GM18951 (cell line): ENCODE data around the gene FOXQ1.

Source experiments
- POLR2A ChIP-seq: IDR thresholded peaks from 4 replicates; pipeline ENCODE4 v1.6.1; 2011; ENCODE audit warnings: mild to moderate bottlenecking; ENCODE audit not compliant: insufficient read length, insufficient read depth; ENCODE audit errors: extremely low read depth
- in situ Hi-C: fragments of 300-500 bp; cut with MboI; formaldehyde crosslinking; loops from one replicate; pipeline ENCODE4 v1.12.0; 2022; ENCODE audit warnings: low sequenced_read_pairs, mixed read lengths, inconsistent platforms; ENCODE audit not compliant: unreplicated experiment

The FOXQ1 gene

GRCh38 chr6:1279065-1279464 lies 32.8 kb upstream of the FOXQ1 start:
- TF ChIP-seq POLR2A, result no peak
- in situ Hi-C loops, result no loop called here

- in situ Hi-C loops, result no loop called here
- no peak for TF ChIP-seq POLR2A
Observed at GRCh38 chr6:1280666-1281300, 31.1 kb upstream of the FOXQ1 start.

- in situ Hi-C loops, result no loop called here
- TF ChIP-seq POLR2A, result no peak
Observed at GRCh38 chr6:1281746-1282145, 30.2 kb upstream of the FOXQ1 start.

- TF ChIP-seq POLR2A, result no peak
- in situ Hi-C loops, result no loop called here
Observed at GRCh38 chr6:1283501-1283900, 28.4 kb upstream of the FOXQ1 start.

GRCh38 chr6:1285556-1285955 lies 26.3 kb upstream of the FOXQ1 start:
- in situ Hi-C loops, result no loop called here

GRCh38 chr6:1285956-1286355 lies 25.9 kb upstream of the FOXQ1 start:
- TF ChIP-seq POLR2A, result no peak
- in situ Hi-C loops, result no loop called here

More at GRCh38 chr6:1285556-1285955, 26.3 kb upstream of the FOXQ1 start:
- no peak for TF ChIP-seq POLR2A

GRCh38 chr6:1287103-1287591 lies 24.8 kb upstream of the FOXQ1 start:
- in situ Hi-C loops, result no loop called here
- no peak for TF ChIP-seq POLR2A

- no peak for TF ChIP-seq POLR2A
- in situ Hi-C loops, result no loop called here
Observed at GRCh38 chr6:1290086-1290485, 21.8 kb upstream of the FOXQ1 start.

- no peak for TF ChIP-seq POLR2A
Observed at GRCh38 chr6:1290805-1291204, 21.1 kb upstream of the FOXQ1 start.

GRCh38 chr6:1291381-1291780 lies 20.5 kb upstream of the FOXQ1 start:
- in situ Hi-C loops, result no loop called here
- TF ChIP-seq POLR2A, result no peak

More at GRCh38 chr6:1290805-1291204, 21.1 kb upstream of the FOXQ1 start:
- in situ Hi-C loops, result no loop called here

GRCh38 chr6:1295420-1295819 lies 16.5 kb upstream of the FOXQ1 start:
- in situ Hi-C loops, result no loop called here
- TF ChIP-seq POLR2A, result no peak

- in situ Hi-C loops, result no loop called here
- no peak for TF ChIP-seq POLR2A
Observed at GRCh38 chr6:1296079-1296478, 15.8 kb upstream of the FOXQ1 start.

GRCh38 chr6:1296542-1296941 lies 15.4 kb upstream of the FOXQ1 start:
- in situ Hi-C loops, result no loop called here

GRCh38 chr6:1297746-1298145 lies 14.2 kb upstream of the FOXQ1 start:
- in situ Hi-C loops, result no loop called here
- no peak for TF ChIP-seq POLR2A

More at GRCh38 chr6:1296542-1296941, 15.4 kb upstream of the FOXQ1 start:
- TF ChIP-seq POLR2A, result no peak
